NT2/D1 (cell line): ENCODE measurements around the gene MYO9B.

Experiments
- DNase-seq: peaks from one replicate; pipeline ENCODE4 v3.0.0-alpha.2; 2011; ENCODE audit warnings: low read depth, low spot score
- H3K27me3 ChIP-seq: 2 replicates; pipeline ENCODE4 v1.6.0; 2011; ENCODE audit warnings: mild to moderate bottlenecking; ENCODE audit not compliant: insufficient read length, insufficient read depth
- H3K36me3 ChIP-seq: 2 replicates; pipeline ENCODE4 v1.6.1; 2011; ENCODE audit warnings: mild to moderate bottlenecking, low read length, mixed read lengths; ENCODE audit not compliant: insufficient read depth, insufficient read length
- H3K4me1 ChIP-seq: 2 replicates; pipeline ENCODE4 v1.5.1; 2011; ENCODE audit not compliant: insufficient read depth, insufficient read length
- H3K4me3 ChIP-seq: 2 replicates; pipeline ENCODE4 v1.5.1; 2011; ENCODE audit warnings: low read depth; ENCODE audit not compliant: insufficient read length
- H3K9ac ChIP-seq: 2 replicates; pipeline ENCODE4 v1.6.0; 2011; ENCODE audit warnings: low read depth; ENCODE audit not compliant: insufficient read length
- H3K9me3 ChIP-seq: 2 replicates; pipeline ENCODE4 v1.5.1; 2011; ENCODE audit warnings: mild to moderate bottlenecking, low read length; ENCODE audit not compliant: insufficient read depth
- SUZ12 ChIP-seq: IDR thresholded peaks from 2 replicates; pipeline ENCODE4 v1.6.1; 2011; ENCODE audit not compliant: insufficient read length, insufficient read depth; ENCODE audit errors: extremely low read depth
- YY1 ChIP-seq: IDR thresholded peaks from 2 replicates; pipeline ENCODE4 v1.6.1; 2011; ENCODE audit not compliant: insufficient read length, insufficient read depth
- ZNF274 ChIP-seq: IDR thresholded peaks from 2 replicates; pipeline ENCODE4 v1.6.1; 2011; ENCODE audit warnings: mild to moderate bottlenecking, low read depth, low read length

MYO9B gene

GRCh38 chr19:17232258-17232657 is 156.7 kb downstream of the MYO9B start:
- no peak for TF ChIP-seq SUZ12
- TF ChIP-seq ZNF274, result no peak
- TF ChIP-seq YY1, result no peak

GRCh38 chr19:17234911-17235299 is 159.3 kb downstream of the MYO9B start:
- no peak for TF ChIP-seq SUZ12
- no peak for TF ChIP-seq YY1
- no peak for TF ChIP-seq ZNF274

More at GRCh38 chr19:17232258-17232657, 156.7 kb downstream of the MYO9B start:
- Histone ChIP-seq H3K4me3 (no peak overlapping the region), H3K36me3 (peaks cover 60% of the 10 kb centered on the region), H3K27me3 (no peaks in the 10 kb centered on the region), H3K4me1 (peaks cover 12% of the 10 kb centered on the region), H3K9me3 (no peaks in the 10 kb centered on the region), H3K9ac (no peak overlapping the region)
- no peak for DNase-seq

GRCh38 chr19:17235300-17235970 is 159.9 kb downstream of the MYO9B start:
- TF ChIP-seq SUZ12, result no peak
- TF ChIP-seq ZNF274, result no peak
- no peak for TF ChIP-seq YY1
- H3K9ac ChIP-seq, result peak overlapping the region; percentile 97
- peaks cover 61% of the 10 kb centered on the region for H3K36me3 ChIP-seq
- no peak for DNase-seq
- peak overlapping the region; percentile 88 for H3K4me3 ChIP-seq
- no peaks in the 10 kb centered on the region for H3K27me3 ChIP-seq
- H3K4me1 ChIP-seq, result peaks cover 3% of the 10 kb centered on the region
- H3K9me3 ChIP-seq, result no peaks in the 10 kb centered on the region

More at GRCh38 chr19:17234911-17235299, 159.3 kb downstream of the MYO9B start:
- Histone ChIP-seq H3K4me1 (peaks cover 2% of the 10 kb centered on the region), H3K4me3 (peak overlapping the region; percentile 88), H3K27me3 (no peaks in the 10 kb centered on the region), H3K9ac (peak overlapping the region; percentile 97), H3K9me3 (no peaks in the 10 kb centered on the region), H3K36me3 (peaks cover 62% of the 10 kb centered on the region)
- DNase-seq, result no peak

- H3K27me3 ChIP-seq, result no peaks in the 10 kb centered on the region
- peak overlapping the region; percentile 97 for H3K9ac ChIP-seq
- no peak for DNase-seq
- no peak for TF ChIP-seq SUZ12
- TF ChIP-seq YY1, result no peak
- no peak for TF ChIP-seq ZNF274
- peaks cover 5% of the 10 kb centered on the region for H3K4me1 ChIP-seq
- H3K36me3 ChIP-seq, result peaks cover 61% of the 10 kb centered on the region
- H3K9me3 ChIP-seq, result no peaks in the 10 kb centered on the region
- peak overlapping the region; percentile 88 for H3K4me3 ChIP-seq
These were observed 160.6 kb downstream of the MYO9B start for GRCh38 chr19:17235971-17236777.

- no peak overlapping the region for H3K4me3 ChIP-seq
- no peak overlapping the region for H3K9ac ChIP-seq
- H3K36me3 ChIP-seq, result peaks cover 53% of the 10 kb centered on the region
- TF ChIP-seq YY1 (no peak), ZNF274 (no peak), SUZ12 (no peak)
- peaks cover 5% of the 10 kb centered on the region for H3K4me1 ChIP-seq
- no peaks in the 10 kb centered on the region for H3K9me3 ChIP-seq
- no peak for DNase-seq
- H3K27me3 ChIP-seq, result no peaks in the 10 kb centered on the region
These were observed 161.4 kb downstream of the MYO9B start for GRCh38 chr19:17236811-17237543.

GRCh38 chr19:17237747-17238706 is 162.4 kb downstream of the MYO9B start:
- Histone ChIP-seq H3K4me3 (no peak overlapping the region), H3K9ac (no peak overlapping the region), H3K36me3 (peaks cover 46% of the 10 kb centered on the region), H3K4me1 (peaks cover 11% of the 10 kb centered on the region), H3K9me3 (no peaks in the 10 kb centered on the region), H3K27me3 (no peaks in the 10 kb centered on the region)
- TF ChIP-seq ZNF274, result no peak
- no peak for TF ChIP-seq YY1
- no peak for TF ChIP-seq SUZ12
- DNase-seq, result no peak
